Activated CD4-positive, CD25-positive, alpha-beta regulatory T cell (primary cell): ENCODE data around the gene KCNB1.

Experiments
- DNase-seq, 4 experiments: peaks; one replicate each; lab custom pipeline; 2025; lab: John Stamatoyannopoulos, UW

The KCNB1 gene

GRCh38 chr20:49351775-49352174 lies 130.7 kb downstream of the KCNB1 start:
- DNase-seq = no peak

GRCh38 chr20:49349694-49350252 lies 132.7 kb downstream of the KCNB1 start:
- DNase-seq = no peak

- no peak for DNase-seq
Measured at GRCh38 chr20:49349078-49349477, 133.4 kb downstream of the KCNB1 start.

DNA sequence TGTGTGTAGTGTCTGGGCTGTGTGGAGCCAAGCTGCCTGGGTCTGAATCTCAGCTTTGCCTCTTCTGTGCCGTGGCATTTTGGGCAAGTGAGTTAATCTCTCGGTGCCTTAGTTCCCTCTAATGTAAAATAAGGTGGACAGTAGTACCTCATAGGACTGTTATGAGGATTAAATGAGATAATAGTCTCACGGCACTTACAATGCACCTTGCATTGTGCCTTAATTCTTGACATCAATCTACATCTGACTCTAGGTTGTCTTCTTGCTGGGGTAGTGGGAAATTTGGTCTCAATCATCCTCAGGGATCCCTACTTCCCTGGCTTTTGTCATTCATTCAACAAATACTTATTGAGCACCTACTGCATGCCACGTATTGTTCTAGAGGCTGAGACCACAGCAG lies 133.9 kb downstream of the KCNB1 start:
- DNase-seq = no peak

GRCh38 chr20:49347156-49347555 lies 135.3 kb downstream of the KCNB1 start:
- DNase-seq = no peak

DNA sequence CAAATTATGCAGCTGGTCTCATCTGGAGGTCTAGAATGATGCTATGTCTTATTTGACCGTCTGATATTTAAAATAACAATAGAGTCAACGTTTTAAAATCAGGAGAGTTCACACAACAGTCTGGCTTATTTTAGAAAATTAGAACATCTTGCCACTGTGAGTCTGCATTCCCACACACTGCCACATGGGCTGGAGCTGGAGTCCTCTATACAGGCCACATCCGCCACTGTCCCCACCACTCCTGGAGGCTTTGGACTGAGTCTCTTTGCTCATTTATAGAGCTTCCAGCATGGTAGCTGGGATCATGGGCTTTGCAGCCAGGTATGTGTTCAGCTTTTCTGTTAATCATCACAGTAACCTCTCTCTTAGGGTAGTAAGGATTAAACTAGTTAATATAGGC lies 135.8 kb downstream of the KCNB1 start:
- DNase-seq = no peak

- no peak for DNase-seq
Measured at GRCh38 chr20:49345524-49345923, 136.9 kb downstream of the KCNB1 start.

DNA sequence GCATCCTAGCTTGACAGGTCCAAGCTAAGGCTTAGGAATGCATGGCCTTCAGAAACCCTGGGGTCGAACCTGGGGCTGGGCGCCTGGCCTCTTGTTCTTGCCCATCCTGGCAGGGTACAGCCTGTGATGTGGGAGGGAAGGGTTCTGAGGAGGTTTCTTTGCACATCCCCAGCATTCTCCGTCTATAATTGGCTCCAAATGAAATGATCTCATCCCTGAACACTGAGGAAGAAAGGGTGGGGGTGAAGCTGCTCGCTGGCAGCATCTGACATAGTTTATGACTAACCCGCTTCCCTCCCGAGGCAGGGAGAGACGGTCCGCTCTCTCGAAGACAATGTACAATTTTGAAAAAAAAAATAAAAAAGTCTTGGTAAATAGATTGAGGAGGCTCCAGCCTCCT lies 137.5 kb downstream of the KCNB1 start:
- no peak for DNase-seq

DNA sequence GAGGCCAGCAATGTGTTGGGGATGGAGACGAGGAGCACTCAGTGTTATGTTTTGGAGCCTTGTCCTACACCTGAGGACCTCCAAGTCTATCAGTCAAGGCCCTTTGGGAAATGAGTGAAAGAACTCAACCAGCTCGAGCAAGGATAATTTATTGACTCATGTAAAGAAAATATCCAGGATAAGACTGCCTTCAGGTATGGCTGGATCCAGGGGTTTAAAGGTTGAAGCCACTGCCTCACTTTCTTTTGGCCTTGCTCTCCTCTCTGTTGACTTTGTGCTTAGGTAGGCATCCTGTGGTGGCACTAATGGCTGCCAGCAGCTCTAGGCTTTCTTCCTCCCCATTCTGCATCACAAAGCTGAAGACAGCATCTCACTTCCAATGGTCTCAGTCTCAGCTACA lies 138.3 kb downstream of the KCNB1 start:
- DNase-seq = no peak

DNA sequence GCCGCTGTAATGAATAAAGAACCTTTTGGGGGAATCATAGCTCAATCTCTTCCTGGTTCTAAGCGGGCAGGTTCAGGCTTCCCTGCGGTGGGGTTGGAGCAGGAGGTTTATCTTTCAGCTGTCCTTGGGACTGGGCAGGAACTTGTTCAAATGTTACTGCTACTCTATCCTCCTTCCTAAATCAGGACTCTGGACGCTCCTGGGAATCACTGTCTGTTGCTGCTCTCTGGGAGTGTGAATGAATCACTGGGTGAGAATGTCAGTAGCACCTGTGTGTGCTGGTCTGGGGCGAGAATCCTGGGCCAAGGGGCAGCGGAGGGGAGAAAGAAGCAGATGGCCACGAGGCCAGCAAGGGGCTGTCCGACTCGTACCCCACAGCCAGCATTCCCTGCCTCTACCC lies 139.2 kb downstream of the KCNB1 start:
- DNase-seq = no peak

- DNase-seq = no peak
Measured at GRCh38 chr20:49340161-49340966, 142.1 kb downstream of the KCNB1 start.

DNA sequence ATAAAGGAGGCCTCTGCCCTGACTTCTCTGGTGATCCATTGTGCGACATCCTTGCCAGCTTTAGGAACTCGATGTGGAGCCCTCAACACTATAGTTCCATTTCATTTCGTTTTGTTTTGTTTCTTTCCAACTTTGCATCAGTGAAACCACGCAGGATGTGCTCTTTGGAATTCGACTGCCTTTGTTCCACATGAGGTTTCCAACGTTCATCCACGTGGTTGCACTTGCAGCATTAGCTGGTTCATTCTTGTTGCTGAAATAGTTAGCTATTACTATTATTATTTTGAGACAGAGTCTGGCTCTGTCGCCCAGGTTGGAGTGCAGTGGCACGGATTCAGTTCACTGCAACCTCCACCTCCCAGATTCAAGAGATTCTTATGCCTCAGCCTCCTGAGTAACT lies 143.3 kb downstream of the KCNB1 start:
- no peak for DNase-seq

DNA sequence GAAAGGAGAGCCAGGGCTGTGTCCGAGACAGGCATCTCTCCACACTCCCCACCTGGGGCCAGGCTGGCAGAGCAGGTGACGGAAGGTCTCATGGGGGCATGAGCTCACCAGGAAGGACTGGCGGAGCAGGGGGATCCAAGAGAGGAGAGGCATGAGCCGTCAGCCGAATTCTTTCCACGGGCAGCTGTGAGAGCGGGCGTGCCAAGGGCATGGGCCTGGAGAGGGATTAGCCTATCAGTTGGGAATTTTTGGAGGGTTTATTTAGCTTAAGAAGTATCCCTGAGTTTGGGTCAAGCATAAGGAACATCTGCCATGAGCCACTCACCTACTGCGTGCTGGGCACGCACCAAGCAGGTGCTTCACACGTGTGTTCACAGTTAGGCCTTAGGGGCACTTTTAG lies 144.4 kb downstream of the KCNB1 start:
- no peak for DNase-seq

- no peak for DNase-seq
Measured at GRCh38 chr20:49337357-49337756, 145.1 kb downstream of the KCNB1 start.

- DNase-seq = no peak
Measured at GRCh38 chr20:49336786-49337185, 145.7 kb downstream of the KCNB1 start.

DNA sequence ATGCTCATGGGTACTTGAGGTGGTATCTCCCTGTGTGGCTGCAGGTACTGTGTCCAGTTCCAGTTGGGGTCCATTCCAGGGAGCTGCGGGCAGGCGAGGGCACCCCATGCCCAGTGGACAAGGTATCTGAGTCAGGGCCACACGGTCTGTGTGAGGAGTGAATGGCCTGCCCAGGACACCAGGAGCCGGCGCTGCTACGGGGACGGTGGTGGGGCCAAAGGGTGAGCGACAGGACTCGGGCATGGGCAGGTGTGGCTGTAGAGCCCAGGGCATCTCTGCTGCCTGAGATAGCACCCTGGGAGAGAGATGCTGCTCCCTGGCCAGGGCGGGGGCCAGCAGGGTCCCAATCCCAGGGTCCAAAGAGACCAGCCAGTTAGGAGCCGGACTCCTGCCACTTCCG lies 147.0 kb downstream of the KCNB1 start:
- DNase-seq = no peak

DNA sequence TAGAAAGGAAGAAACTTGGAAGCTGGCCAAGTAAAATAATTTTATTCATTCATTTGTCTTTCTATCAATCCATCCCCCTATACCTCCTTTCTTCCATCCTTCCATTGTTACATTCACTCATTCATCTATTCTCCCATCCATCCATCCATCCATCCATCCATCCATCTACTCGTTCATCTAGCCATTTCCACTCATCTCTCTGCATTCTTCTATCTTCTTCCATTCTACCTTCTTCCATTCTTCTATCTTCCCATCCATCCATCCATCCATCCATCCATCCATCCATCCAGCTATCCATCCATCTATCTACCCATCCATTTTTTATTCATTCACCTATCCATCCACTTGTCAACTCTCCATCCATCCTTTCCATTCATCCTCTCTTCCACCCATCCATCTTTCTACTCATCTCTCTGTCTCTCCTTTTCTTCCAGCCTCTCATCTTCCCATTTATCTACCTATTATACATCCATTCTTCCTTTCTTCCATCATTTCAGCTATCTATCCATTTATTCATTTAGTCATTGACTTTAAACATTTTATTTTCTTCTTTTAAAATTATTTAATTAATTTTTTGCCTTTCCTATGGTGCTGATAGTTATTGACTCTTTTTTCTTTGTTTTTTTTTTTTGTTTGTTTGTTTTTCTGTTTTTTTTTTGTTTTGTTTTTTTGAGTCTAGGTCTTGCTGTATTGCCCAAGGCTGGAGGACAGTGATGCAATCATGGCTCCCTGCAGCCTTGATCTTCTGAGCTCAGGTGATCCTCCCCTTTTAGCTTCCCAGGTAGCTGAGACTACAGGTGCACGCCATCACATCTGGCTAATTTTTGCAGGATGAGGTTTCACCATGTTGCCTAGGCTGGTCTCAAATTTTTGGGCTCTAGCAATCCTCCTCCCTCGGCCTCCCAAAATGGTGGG lies 151.5 kb downstream of the KCNB1 start:
- no peak for DNase-seq

GRCh38 chr20:49328790-49329189 lies 153.7 kb downstream of the KCNB1 start:
- DNase-seq = no peak

- no peak for DNase-seq
Measured at GRCh38 chr20:49326026-49326425, 156.4 kb downstream of the KCNB1 start.

DNA sequence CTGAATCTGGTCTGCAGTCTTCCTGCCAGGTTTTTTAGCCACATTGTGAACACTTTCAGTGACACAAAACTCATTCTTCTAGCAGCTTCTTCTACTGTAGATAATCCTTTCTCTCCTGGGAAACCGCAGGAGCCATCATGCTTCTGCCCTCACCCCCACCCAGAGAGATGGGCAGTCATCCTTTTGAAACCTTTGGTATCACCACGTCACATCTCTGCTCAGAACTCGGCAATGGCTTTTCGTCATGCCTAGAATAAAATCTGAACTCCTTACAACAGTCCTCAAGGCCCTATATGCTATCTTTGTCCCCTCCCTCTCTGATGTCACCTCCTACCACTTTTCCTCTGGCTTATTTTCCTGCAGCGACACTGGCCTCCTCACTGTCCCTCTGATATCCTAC lies 158.2 kb downstream of the KCNB1 start:
- no peak for DNase-seq

DNA sequence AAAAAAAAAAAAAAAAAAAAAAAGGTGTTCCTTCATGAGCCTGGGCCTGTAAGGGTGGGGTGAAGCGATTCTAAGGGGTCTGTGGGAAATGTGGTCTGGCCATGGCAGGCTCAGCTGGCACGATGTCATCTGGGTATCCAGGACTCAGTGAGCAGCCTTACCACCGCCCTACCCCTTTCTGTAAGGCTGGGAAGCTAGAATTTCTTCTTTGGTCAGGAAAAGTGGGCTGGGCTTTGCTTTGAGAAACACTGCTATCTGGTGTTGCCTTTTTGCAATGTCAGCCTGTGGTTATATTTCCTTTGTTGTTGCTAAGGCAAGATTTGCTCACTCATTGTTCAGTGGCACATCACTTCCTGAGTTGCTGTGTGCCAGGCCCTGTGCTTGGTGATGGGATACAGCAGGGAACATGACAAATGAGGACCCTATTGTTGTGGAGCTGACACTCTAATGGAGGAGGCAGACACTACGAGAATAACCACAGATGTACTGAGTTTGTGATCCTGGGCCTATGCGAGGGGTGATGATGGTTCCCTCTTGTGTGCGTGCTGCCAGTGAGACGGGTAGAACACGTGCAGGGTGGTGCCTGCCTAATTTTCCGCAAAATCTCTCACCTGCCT lies 158.7 kb downstream of the KCNB1 start:
- no peak for DNase-seq

- DNase-seq = no peak
Measured at GRCh38 chr20:49320460-49320859, 162.0 kb downstream of the KCNB1 start.
